PC-3 (cell line): ENCODE results near the gene RNF167. TPM values are rescaled to one million over a fixed set of nuclear protein-coding genes. Genes with fewer than 3 reads are reported as not detected.
"Not testable (repeated sequence)": the region's sequence is repeated elsewhere in the genome, so short reads cannot be mapped to it uniquely, and the experiment has no call there.

Source experiments
- ATAC-seq: fragments of 200-7000 bp; cut with Tn5 transposase; 2 replicates; pipeline ENCODE4 v1.9.1; 2020; ENCODE audit warnings: mild to moderate bottlenecking, moderate library complexity
- BruUV-seq: library from RNA; stranded (reverse); fragments of 400-500 nt; replicated peaks from 2 replicates; lab custom pipeline; 2021; lab: Mats Ljungman, UMichigan
- CTCF ChIA-PET: fragments of 300-600 bp; sonication (Branson Sonifier 250); formaldehyde crosslinking; loops from one replicate; lab custom pipeline; 2022; ENCODE audit warnings: antibody characterized with exemption; lab: Charles Lee
- POLR2A ChIA-PET: fragments of 300-600 bp; sonication (Branson Sonifier 250); formaldehyde crosslinking; loops from one replicate; lab custom pipeline; 2022; ENCODE audit warnings: antibody characterized with exemption; ENCODE audit not compliant: unreplicated experiment; lab: Charles Lee
- DNase-seq: peaks from one replicate; pipeline ENCODE4 v3.0.0-alpha.2; 2015
- H2AFZ ChIP-seq: fragments of 300-600 bp; sonication (generic); 2 replicates; pipeline ENCODE4 v1.6.0; 2016; ENCODE audit warnings: antibody characterized with exemption, low read length
- H3F3A ChIP-seq: fragments of 300-600 bp; sonication (generic); one replicate; pipeline ENCODE4 v1.6.0; 2017; ENCODE audit warnings: antibody characterized with exemption, low read length, control low read depth, mild to moderate bottlenecking; ENCODE audit not compliant: unreplicated experiment
- H3K27ac ChIP-seq: fragments of 300-600 bp; sonication (generic); 2 replicates; pipeline ENCODE4 v1.5.1; 2016; ENCODE audit warnings: mild to moderate bottlenecking, low read length
- H3K27me3 ChIP-seq: fragments of 300-600 bp; sonication (generic); 2 replicates; pipeline ENCODE4 v1.6.1; 2016; ENCODE audit warnings: low read length, mixed read lengths
- H3K36me3 ChIP-seq: fragments of 300-600 bp; sonication (generic); 2 replicates; pipeline ENCODE4 v1.6.1; 2016; ENCODE audit warnings: low read depth, mixed run types, low read length, mixed read lengths
- H3K4me1 ChIP-seq: fragments of 300-600 bp; sonication (generic); 2 replicates; pipeline ENCODE4 v1.5.1; 2016; ENCODE audit warnings: low read length; ENCODE audit not compliant: insufficient read depth
- H3K4me2 ChIP-seq: fragments of 300-600 bp; sonication (generic); 2 replicates; pipeline ENCODE4 v1.6.0; 2016; ENCODE audit warnings: low read length
- H3K4me3 ChIP-seq: fragments of 300-600 bp; sonication (generic); 2 replicates; pipeline ENCODE4 v1.5.1; 2016; ENCODE audit warnings: mild to moderate bottlenecking, low read length, mixed read lengths
- H3K79me2 ChIP-seq: fragments of 300-600 bp; sonication (generic); 2 replicates; pipeline ENCODE4 v1.6.1; 2017; ENCODE audit warnings: low read length, mixed read lengths
- H3K9ac ChIP-seq: fragments of 300-600 bp; sonication (generic); 2 replicates; pipeline ENCODE4 v1.6.0; 2016; ENCODE audit warnings: mild to moderate bottlenecking, low read length
- H3K9me2 ChIP-seq: fragments of 300-600 bp; sonication (generic); replicated peaks from 2 replicates; pipeline ENCODE4 v1.6.1; 2016; ENCODE audit warnings: mixed run types, low read length, mixed read lengths
- H3K9me3 ChIP-seq: fragments of 300-600 bp; sonication (generic); 2 replicates; pipeline ENCODE4 v1.6.1; 2016; ENCODE audit warnings: low read length, mixed read lengths
- H4K20me1 ChIP-seq: fragments of 300-600 bp; sonication (generic); 2 replicates; pipeline ENCODE4 v1.6.1; 2016; ENCODE audit warnings: low read length, mixed read lengths
- CTCF ChIP-seq: fragments of 300-600 bp; sonication (generic); conservative IDR thresholded peaks from 2 replicates; pipeline ENCODE4 v1.5.1; 2017; ENCODE audit warnings: antibody characterized with exemption, low read depth, mild to moderate bottlenecking, low read length
- EZH2 ChIP-seq: fragments of 300-600 bp; sonication (generic); IDR thresholded peaks from one replicate; pipeline ENCODE4 v1.6.1; 2017; ENCODE audit warnings: antibody characterized with exemption, mild to moderate bottlenecking, low read length; ENCODE audit not compliant: unreplicated experiment
- EZH2phosphoT487 ChIP-seq: fragments of 300-600 bp; sonication (generic); IDR thresholded peaks from 2 replicates; pipeline ENCODE4 v1.6.1; 2018; ENCODE audit warnings: mild to moderate bottlenecking, antibody characterized with exemption, low read length, borderline replicate concordance
- intact Hi-C: fragments of 100-400 bp; cut with micrococcal nuclease; formaldehyde crosslinking; loops from 2 replicates; pipeline ENCODE4 v1.9.0; 2023
- total RNA-seq: library from RNA; depleted of rRNA; stranded (reverse); fragments of >200 nt; gene quantifications from 2 replicates; pipeline ENCODE4 v1.2.3, GENCODE V29; 2014

RNF167 gene
- total RNA-seq, 1 experiment from 2014 or later, result 43.1 TPM

GRCh38 chr17:4913994-4914393, 26.1 kb upstream of the RNF167 start:
- Histone ChIP-seq H3K9me2 (no peaks in the 10 kb centered on the region), H3K27ac (no peak overlapping the region), H2AFZ (no peak overlapping the region), H3F3A (no peaks in the 10 kb centered on the region), H3K4me3 (no peak overlapping the region), H3K4me2 (no peak overlapping the region), H3K36me3 (no peaks in the 10 kb centered on the region), H4K20me1 (no peaks in the 10 kb centered on the region), H3K4me1 (peaks cover 7% of the 10 kb centered on the region), H3K9ac (no peak overlapping the region), H3K27me3 (no peaks in the 10 kb centered on the region), H3K79me2 (no peaks in the 10 kb centered on the region), H3K9me3 (no peaks in the 10 kb centered on the region)
- DNase-seq (peak; percentile 29), ATAC-seq (no peak)
- no peak for TF ChIP-seq CTCF
- TF ChIP-seq EZH2, result no peak
- ChIA-PET POLR2A (no interaction called here), CTCF (no interaction called here)
- intact Hi-C loops, result no loop called here
- no TSS peak for BruUV-seq

- H3K27ac ChIP-seq, H3K9me2 ChIP-seq, H3K4me2 ChIP-seq, H3K9me3 ChIP-seq, H3K9ac ChIP-seq, intact Hi-C loops, H3K4me3 ChIP-seq, BruUV-seq, POLR2A ChIA-PET, H3K4me1 ChIP-seq, CTCF ChIA-PET, H3K27me3 ChIP-seq, H3F3A ChIP-seq, H3K79me2 ChIP-seq, H3K36me3 ChIP-seq, H2AFZ ChIP-seq, DNase-seq, ATAC-seq, H4K20me1 ChIP-seq: not testable (repeated sequence)
These were observed 25.5 kb upstream of the RNF167 start for GRCh38 chr17:4914551-4914950.

GRCh38 chr17:4919511-4920047, 20.5 kb upstream of the RNF167 start:
- intact Hi-C loops, result no loop called here
- no peaks in the 10 kb centered on the region for H3K9me3 ChIP-seq
- DNase-seq (no peak), ATAC-seq (no peak)
- ChIA-PET CTCF (no interaction called here), POLR2A (no interaction called here)
- H3K4me3 ChIP-seq, result no peak overlapping the region
- H3K36me3 ChIP-seq, result no peaks in the 10 kb centered on the region
- H3F3A ChIP-seq, result no peaks in the 10 kb centered on the region
- no peaks in the 10 kb centered on the region for H3K27me3 ChIP-seq
- H3K9me2 ChIP-seq, result no peaks in the 10 kb centered on the region
- H3K9ac ChIP-seq, result no peak overlapping the region
- no peaks in the 10 kb centered on the region for H3K4me1 ChIP-seq
- TF ChIP-seq EZH2 (no peak), CTCF (no peak), EZH2phosphoT487 (no peak)
- H3K27ac ChIP-seq, result no peak overlapping the region
- no peaks in the 10 kb centered on the region for H4K20me1 ChIP-seq
- no peaks in the 10 kb centered on the region for H3K79me2 ChIP-seq
- H2AFZ ChIP-seq, result no peak overlapping the region
- no TSS peak for BruUV-seq
- no peak overlapping the region for H3K4me2 ChIP-seq
